Prostate gland (tissue), 2 donors: ENCODE results near the gene THSD7A. TPM values are rescaled to one million over a fixed set of nuclear protein-coding genes. Genes with fewer than 3 reads are reported as not detected.

Experiments
- DNase-seq: peaks from one replicate; pipeline ENCODE4 v3.0.0-alpha.2; 2019; ENCODE audit warnings: low spot score
- H3K27ac ChIP-seq, 2 donors: fragments of 200-600 bp; sonication (generic); 2 replicates each; pipeline ENCODE4 v1.5.1; 2017 to 2019
- H3K27me3 ChIP-seq: fragments of 200-600 bp; sonication (generic); replicated peaks from 2 replicates; pipeline ENCODE4 v1.5.1; 2019; ENCODE audit not compliant: insufficient read depth
- H3K36me3 ChIP-seq, 2 donors: fragments of 200-600 bp; sonication (generic); 1 replicate in 1 of 2; 2 replicates in 1 of 2; pipeline versions ENCODE4 v1.5.1 to v1.8.1; 2017 to 2019
- H3K4me1 ChIP-seq: fragments of 200-600 bp; sonication (generic); replicated peaks from 2 replicates; pipeline ENCODE4 v1.5.1; 2019
- H3K4me3 ChIP-seq, 2 donors: fragments of 200-600 bp; sonication (generic); 2 replicates each; pipeline ENCODE4 v1.5.1; 2017 to 2019
- H3K9me3 ChIP-seq: fragments of 200-600 bp; sonication (generic); 2 replicates; pipeline ENCODE4 v1.5.1; 2017
- POLR2A ChIP-seq: fragments of 450-650 bp; IDR thresholded peaks from one replicate; pipeline ENCODE4 v1.6.1; 2016; ENCODE audit warnings: antibody characterized with exemption, mild to moderate bottlenecking
- POLR2AphosphoS5 ChIP-seq: sonication (generic); formaldehyde crosslinking; IDR thresholded peaks from one replicate; pipeline ENCODE4 v1.6.1; 2017; ENCODE audit warnings: antibody characterized with exemption
- WGBS: methylation state at CpG from one replicate; pipeline ENCODE4 v1.1.5; 2018; 5-methylcytosine and 5-hydroxymethylcytosine counted together
- intact Hi-C: fragments of 100-400 bp; cut with DNase I; formaldehyde crosslinking; loops from one replicate; pipeline ENCODE4 v1.14.2; 2022
- total RNA-seq, 2 donors: library from RNA; depleted of rRNA; stranded (reverse); fragments of >200 nt; gene quantifications; one replicate each; pipeline ENCODE4 v1.1.0, GENCODE V29; 2016
- TF ChIP-seq, protein P1 (sequence below), 4 experiments: fragments of 200-600 bp in 2 of 4; fragments of 450-650 bp in 2 of 4; sonication (generic) in 2 of 4; IDR thresholded peaks; 1 replicate in 3 of 4; 2 replicates in 1 of 4; pipeline ENCODE4 v1.5.1; 2016 to 2019; ENCODE audit warnings: antibody characterized with exemption in 4 of 4, mild to moderate bottlenecking in 2 of 4, moderate library complexity in 2 of 4

Gene THSD7A
- total RNA-seq, 2 donors from 2014 or later, result 3.1 to 9.9 TPM

GRCh38 chr7:11341285-11341944, 490.6 kb downstream of the THSD7A start:
- WGBS, result 25% methylated on average over 4 of the region's 4 CpGs
- TF ChIP-seq POLR2AphosphoS5 (no peak), POLR2A (no peak)
- TF ChIP-seq, protein P1, sequence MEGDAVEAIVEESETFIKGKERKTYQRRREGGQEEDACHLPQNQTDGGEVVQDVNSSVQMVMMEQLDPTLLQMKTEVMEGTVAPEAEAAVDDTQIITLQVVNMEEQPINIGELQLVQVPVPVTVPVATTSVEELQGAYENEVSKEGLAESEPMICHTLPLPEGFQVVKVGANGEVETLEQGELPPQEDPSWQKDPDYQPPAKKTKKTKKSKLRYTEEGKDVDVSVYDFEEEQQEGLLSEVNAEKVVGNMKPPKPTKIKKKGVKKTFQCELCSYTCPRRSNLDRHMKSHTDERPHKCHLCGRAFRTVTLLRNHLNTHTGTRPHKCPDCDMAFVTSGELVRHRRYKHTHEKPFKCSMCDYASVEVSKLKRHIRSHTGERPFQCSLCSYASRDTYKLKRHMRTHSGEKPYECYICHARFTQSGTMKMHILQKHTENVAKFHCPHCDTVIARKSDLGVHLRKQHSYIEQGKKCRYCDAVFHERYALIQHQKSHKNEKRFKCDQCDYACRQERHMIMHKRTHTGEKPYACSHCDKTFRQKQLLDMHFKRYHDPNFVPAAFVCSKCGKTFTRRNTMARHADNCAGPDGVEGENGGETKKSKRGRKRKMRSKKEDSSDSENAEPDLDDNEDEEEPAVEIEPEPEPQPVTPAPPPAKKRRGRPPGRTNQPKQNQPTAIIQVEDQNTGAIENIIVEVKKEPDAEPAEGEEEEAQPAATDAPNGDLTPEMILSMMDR (IDR thresholded peaks at IDR 0.05), result peak in 2 of 4 experiments; percentile 36 to 54
- peak; percentile 8 for DNase-seq

GRCh38 chr7:11336432-11336831, 495.6 kb downstream of the THSD7A start:
- Histone ChIP-seq H3K9me3 (no peaks in the 10 kb centered on the region), H3K27me3 (no peaks in the 10 kb centered on the region), H3K4me1 (no peaks in the 10 kb centered on the region), H3K36me3 (no peaks in the 10 kb centered on the region), H3K27ac (no peak overlapping the region), H3K4me3 (no peak overlapping the region)
- WGBS, result 28% methylated on average over 2 of the region's 2 CpGs
- TF ChIP-seq POLR2A, result no peak
- TF ChIP-seq, protein P1 (IDR thresholded peaks at IDR 0.05), result no peak
- TF ChIP-seq POLR2AphosphoS5, result no peak
- no peak for DNase-seq
- intact Hi-C loops, result no loop called here

More at GRCh38 chr7:11341285-11341944, 490.6 kb downstream of the THSD7A start:
- Histone ChIP-seq H3K27ac (no peak overlapping the region), H3K36me3 (no peaks in the 10 kb centered on the region), H3K4me1 (no peaks in the 10 kb centered on the region), H3K9me3 (no peaks in the 10 kb centered on the region), H3K4me3 (no peak overlapping the region), H3K27me3 (no peaks in the 10 kb centered on the region)
- intact Hi-C loops, result no loop called here

DNA sequence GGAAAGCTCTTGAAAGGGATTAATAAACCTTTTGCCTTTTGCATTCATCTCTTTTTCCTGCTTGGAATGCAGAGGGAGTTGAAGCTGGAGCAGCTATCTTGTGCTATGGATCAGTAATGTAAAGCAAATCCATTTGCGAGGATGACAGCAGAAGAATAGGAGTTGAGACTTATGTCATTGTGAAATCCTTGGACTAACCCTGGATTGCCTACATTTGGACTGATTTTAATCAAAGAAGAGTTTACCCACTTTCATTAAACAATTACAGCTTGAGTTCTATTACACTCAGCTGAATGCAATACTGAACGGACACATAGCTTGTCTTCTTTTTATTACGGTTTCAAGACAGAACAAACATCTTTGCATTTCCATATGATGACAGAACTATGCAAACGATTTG, 496.1 kb downstream of the THSD7A start:
- Histone ChIP-seq H3K4me1 (no peaks in the 10 kb centered on the region), H3K36me3 (no peaks in the 10 kb centered on the region), H3K27me3 (no peaks in the 10 kb centered on the region), H3K4me3 (no peak overlapping the region), H3K27ac (no peak overlapping the region), H3K9me3 (no peaks in the 10 kb centered on the region)
- TF ChIP-seq POLR2AphosphoS5, result no peak
- no peak for TF ChIP-seq POLR2A
- TF ChIP-seq, protein P1 (IDR thresholded peaks at IDR 0.05), result no peak
- intact Hi-C loops, result no loop called here
- WGBS, result 60% methylated on average over 4 of the region's 4 CpGs
- DNase-seq, result no peak

DNA sequence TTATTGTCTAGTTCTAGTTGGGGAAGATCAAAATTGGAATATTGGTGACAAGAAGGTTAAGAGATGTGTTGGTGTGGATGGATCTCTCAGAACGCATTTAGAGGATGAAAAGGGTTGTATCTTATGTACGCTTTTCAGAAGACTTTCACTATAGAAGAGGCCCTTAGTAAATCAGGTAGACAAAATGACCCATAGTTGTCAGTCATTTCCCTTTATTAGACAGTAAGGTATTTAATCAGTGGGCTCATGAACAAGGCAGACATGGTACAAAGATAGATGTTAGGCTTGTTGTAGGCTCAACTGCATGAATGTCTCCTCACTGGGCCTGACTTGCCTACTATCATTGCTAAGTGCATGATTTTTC, 499.2 kb downstream of the THSD7A start:
- no peaks in the 10 kb centered on the region for H3K4me1 ChIP-seq

More for the DNA sequence above, 499.2 kb downstream of the THSD7A start:
- TF ChIP-seq POLR2A, result no peak
- TF ChIP-seq POLR2AphosphoS5, result no peak
- TF ChIP-seq, protein P1 (IDR thresholded peaks at IDR 0.05), result no peak
- no peaks in the 10 kb centered on the region for H3K27me3 ChIP-seq
- no peaks in the 10 kb centered on the region for H3K9me3 ChIP-seq
- no peaks in the 10 kb centered on the region for H3K36me3 ChIP-seq
- no peak overlapping the region for H3K4me3 ChIP-seq
- H3K27ac ChIP-seq, result no peak overlapping the region
- DNase-seq, result no peak
- WGBS, result 95% methylated on average over 2 of the region's 2 CpGs
- intact Hi-C loops, result no loop called here
